H1 (cell line): ENCODE data around the gene ULK2. TPM values are rescaled to one million over a fixed set of nuclear protein-coding genes. Genes with fewer than 3 reads are reported as not detected.

Experiments used
- ASH2L ChIP-seq: fragments of 200-600, 300-600 bp; sonication (generic); IDR thresholded peaks from one replicate; pipeline ENCODE4 v1.7.1; 2017; ENCODE audit warnings: low read length
- CBX5 ChIP-seq: fragments of 300-800, 300-1000 bp; sonication (generic); IDR thresholded peaks from 2 replicates; pipeline ENCODE4 v1.7.1; 2016; ENCODE audit warnings: antibody characterized with exemption, low read length, low read depth
- EGR1 ChIP-seq: IDR thresholded peaks from 2 replicates; pipeline ENCODE4 v1.6.1; 2011; ENCODE audit warnings: low read depth, low read length, borderline replicate concordance
- KDM5A ChIP-seq: fragments of 200-600 bp; IDR thresholded peaks from 2 replicates; pipeline ENCODE4 v1.7.1; 2012; ENCODE audit warnings: mild to moderate bottlenecking, low read length, inconsistent platforms, mixed read lengths
- POU5F1 ChIP-seq: IDR thresholded peaks from 2 replicates; pipeline ENCODE4 v1.6.1; 2011; ENCODE audit warnings: low read depth, mild to moderate bottlenecking, low read length, moderate library complexity
- polyA plus RNA-seq, 7 experiments: library from polyadenylated mRNA; depleted of rRNA in 3 of 7; stranded (reverse) in 5 of 7; unstranded in 2 of 7; fragments of >200 nt in 5 of 7; fragments of 200-250 nt in 2 of 7; gene quantifications; 1 replicate in 5 of 7; 2 replicates in 1 of 7; 4 replicates in 1 of 7; pipeline versions ENCODE4 v1.2.1 to v1.2.3, GENCODE V29; 2011 to 2013; ENCODE audit warnings: missing spikeins in 2 of 7, mixed read lengths in 2 of 7
- total RNA-seq: library from RNA; stranded (reverse); fragmentation: NEBNext Ultra II Directional; extraction: Animal tissue kit (Norgen Biotek cat#: 25700); gene quantifications from 2 replicates; pipeline ENCODE4 v1.2.1, GENCODE V29; 2021
- TF ChIP-seq, protein P1 (sequence below): fragments of 300-600 bp; sonication (generic); IDR thresholded peaks from 2 replicates; pipeline ENCODE4 v1.7.1; 2012; ENCODE audit warnings: low read length, moderate library complexity, mild to moderate bottlenecking, inconsistent platforms; ENCODE audit not compliant: insufficient replicate concordance

ULK2 gene
- total and polyA plus RNA-seq, 2 of the 8 experiments (the other 6 are each of a cell fraction or from before 2014, with no cell fraction given), result 5.3 to 9.8 TPM

DNA sequence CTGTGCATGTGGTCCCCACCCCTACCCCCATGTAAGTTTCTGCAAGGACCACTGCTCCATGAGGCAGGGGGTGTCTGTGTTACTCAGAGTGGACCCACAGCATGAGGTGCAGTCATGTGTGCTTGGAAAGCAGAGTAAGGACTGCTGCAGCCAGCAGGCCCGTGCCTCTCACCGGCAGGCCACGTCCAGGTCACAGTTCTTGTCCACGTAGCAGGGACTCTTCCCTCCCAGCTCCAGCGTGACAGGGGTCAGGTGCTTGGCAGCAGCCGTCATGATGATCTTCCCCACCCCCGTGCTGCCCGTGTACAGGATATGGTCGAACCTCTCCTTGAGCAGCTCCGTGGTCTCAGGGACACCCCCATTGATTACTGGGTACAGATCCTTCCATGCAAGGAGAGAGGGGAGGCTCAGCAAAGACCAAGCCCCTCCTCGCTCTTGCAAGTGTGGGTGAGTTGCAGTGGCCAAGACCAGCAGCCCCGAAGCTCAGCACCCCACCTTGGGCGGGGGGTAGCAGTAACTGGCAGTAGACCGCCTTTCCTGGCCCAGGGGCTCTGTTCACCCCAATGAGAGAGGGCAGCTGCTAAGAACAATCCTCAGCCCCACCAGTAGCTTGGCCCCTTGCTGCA, 125.8 kb downstream of the ULK2 start (continued):
- TF ChIP-seq, protein P1, sequence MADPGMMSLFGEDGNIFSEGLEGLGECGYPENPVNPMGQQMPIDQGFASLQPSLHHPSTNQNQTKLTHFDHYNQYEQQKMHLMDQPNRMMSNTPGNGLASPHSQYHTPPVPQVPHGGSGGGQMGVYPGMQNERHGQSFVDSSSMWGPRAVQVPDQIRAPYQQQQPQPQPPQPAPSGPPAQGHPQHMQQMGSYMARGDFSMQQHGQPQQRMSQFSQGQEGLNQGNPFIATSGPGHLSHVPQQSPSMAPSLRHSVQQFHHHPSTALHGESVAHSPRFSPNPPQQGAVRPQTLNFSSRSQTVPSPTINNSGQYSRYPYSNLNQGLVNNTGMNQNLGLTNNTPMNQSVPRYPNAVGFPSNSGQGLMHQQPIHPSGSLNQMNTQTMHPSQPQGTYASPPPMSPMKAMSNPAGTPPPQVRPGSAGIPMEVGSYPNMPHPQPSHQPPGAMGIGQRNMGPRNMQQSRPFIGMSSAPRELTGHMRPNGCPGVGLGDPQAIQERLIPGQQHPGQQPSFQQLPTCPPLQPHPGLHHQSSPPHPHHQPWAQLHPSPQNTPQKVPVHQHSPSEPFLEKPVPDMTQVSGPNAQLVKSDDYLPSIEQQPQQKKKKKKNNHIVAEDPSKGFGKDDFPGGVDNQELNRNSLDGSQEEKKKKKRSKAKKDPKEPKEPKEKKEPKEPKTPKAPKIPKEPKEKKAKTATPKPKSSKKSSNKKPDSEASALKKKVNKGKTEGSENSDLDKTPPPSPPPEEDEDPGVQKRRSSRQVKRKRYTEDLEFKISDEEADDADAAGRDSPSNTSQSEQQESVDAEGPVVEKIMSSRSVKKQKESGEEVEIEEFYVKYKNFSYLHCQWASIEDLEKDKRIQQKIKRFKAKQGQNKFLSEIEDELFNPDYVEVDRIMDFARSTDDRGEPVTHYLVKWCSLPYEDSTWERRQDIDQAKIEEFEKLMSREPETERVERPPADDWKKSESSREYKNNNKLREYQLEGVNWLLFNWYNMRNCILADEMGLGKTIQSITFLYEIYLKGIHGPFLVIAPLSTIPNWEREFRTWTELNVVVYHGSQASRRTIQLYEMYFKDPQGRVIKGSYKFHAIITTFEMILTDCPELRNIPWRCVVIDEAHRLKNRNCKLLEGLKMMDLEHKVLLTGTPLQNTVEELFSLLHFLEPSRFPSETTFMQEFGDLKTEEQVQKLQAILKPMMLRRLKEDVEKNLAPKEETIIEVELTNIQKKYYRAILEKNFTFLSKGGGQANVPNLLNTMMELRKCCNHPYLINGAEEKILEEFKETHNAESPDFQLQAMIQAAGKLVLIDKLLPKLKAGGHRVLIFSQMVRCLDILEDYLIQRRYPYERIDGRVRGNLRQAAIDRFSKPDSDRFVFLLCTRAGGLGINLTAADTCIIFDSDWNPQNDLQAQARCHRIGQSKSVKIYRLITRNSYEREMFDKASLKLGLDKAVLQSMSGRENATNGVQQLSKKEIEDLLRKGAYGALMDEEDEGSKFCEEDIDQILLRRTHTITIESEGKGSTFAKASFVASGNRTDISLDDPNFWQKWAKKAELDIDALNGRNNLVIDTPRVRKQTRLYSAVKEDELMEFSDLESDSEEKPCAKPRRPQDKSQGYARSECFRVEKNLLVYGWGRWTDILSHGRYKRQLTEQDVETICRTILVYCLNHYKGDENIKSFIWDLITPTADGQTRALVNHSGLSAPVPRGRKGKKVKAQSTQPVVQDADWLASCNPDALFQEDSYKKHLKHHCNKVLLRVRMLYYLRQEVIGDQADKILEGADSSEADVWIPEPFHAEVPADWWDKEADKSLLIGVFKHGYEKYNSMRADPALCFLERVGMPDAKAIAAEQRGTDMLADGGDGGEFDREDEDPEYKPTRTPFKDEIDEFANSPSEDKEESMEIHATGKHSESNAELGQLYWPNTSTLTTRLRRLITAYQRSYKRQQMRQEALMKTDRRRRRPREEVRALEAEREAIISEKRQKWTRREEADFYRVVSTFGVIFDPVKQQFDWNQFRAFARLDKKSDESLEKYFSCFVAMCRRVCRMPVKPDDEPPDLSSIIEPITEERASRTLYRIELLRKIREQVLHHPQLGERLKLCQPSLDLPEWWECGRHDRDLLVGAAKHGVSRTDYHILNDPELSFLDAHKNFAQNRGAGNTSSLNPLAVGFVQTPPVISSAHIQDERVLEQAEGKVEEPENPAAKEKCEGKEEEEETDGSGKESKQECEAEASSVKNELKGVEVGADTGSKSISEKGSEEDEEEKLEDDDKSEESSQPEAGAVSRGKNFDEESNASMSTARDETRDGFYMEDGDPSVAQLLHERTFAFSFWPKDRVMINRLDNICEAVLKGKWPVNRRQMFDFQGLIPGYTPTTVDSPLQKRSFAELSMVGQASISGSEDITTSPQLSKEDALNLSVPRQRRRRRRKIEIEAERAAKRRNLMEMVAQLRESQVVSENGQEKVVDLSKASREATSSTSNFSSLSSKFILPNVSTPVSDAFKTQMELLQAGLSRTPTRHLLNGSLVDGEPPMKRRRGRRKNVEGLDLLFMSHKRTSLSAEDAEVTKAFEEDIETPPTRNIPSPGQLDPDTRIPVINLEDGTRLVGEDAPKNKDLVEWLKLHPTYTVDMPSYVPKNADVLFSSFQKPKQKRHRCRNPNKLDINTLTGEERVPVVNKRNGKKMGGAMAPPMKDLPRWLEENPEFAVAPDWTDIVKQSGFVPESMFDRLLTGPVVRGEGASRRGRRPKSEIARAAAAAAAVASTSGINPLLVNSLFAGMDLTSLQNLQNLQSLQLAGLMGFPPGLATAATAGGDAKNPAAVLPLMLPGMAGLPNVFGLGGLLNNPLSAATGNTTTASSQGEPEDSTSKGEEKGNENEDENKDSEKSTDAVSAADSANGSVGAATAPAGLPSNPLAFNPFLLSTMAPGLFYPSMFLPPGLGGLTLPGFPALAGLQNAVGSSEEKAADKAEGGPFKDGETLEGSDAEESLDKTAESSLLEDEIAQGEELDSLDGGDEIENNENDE, result no peak
- TF ChIP-seq POU5F1, result no peak
- TF ChIP-seq EGR1, result no peak
- TF ChIP-seq CBX5, result no peak
- no peak for TF ChIP-seq KDM5A
- no peak for TF ChIP-seq ASH2L
- TF ChIP-seq, all 59 proteins: peak for 0
